GM21825 (cell line): ENCODE results near the gene SLC39A11.

Experiments used
- ATAC-seq: cut with Tn5 transposase; IDR thresholded peaks from one replicate; pipeline ENCODE4 v1.9.1; 2021; ENCODE audit warnings: mild to moderate bottlenecking, moderate library complexity; ENCODE audit not compliant: unreplicated experiment

SLC39A11 gene

GRCh38 chr17:72984145-72984925 lies 108.2 kb downstream of the SLC39A11 start:
- no peak for ATAC-seq

GRCh38 chr17:72982680-72983079 lies 109.8 kb downstream of the SLC39A11 start:
- ATAC-seq, result no peak

- ATAC-seq, result no peak
These were observed 113.8 kb downstream of the SLC39A11 start for GRCh38 chr17:72978593-72979218.

GRCh38 chr17:72977771-72978417 lies 114.6 kb downstream of the SLC39A11 start:
- no peak for ATAC-seq

- peak; percentile 81 for ATAC-seq
These were observed 115.3 kb downstream of the SLC39A11 start for GRCh38 chr17:72976971-72977770.

- ATAC-seq, result no peak
These were observed 117.0 kb downstream of the SLC39A11 start for GRCh38 chr17:72975509-72975908.

GRCh38 chr17:72974605-72975232 lies 117.8 kb downstream of the SLC39A11 start:
- no peak for ATAC-seq

GRCh38 chr17:72972263-72972951 lies 120.1 kb downstream of the SLC39A11 start:
- ATAC-seq, result no peak

- ATAC-seq, result no peak
These were observed 121.1 kb downstream of the SLC39A11 start for GRCh38 chr17:72971226-72971880.

- no peak for ATAC-seq
These were observed 121.7 kb downstream of the SLC39A11 start for GRCh38 chr17:72970797-72971196.

GRCh38 chr17:72970246-72970645 lies 122.2 kb downstream of the SLC39A11 start:
- no peak for ATAC-seq

- ATAC-seq, result no peak
These were observed 123.1 kb downstream of the SLC39A11 start for GRCh38 chr17:72969293-72969906.

GRCh38 chr17:72968798-72969197 lies 123.7 kb downstream of the SLC39A11 start:
- ATAC-seq, result no peak

- ATAC-seq, result no peak
These were observed 124.4 kb downstream of the SLC39A11 start for GRCh38 chr17:72967977-72968585.

- ATAC-seq, result no peak
These were observed 125.1 kb downstream of the SLC39A11 start for GRCh38 chr17:72967277-72967970.

- no peak for ATAC-seq
These were observed 130.4 kb downstream of the SLC39A11 start for GRCh38 chr17:72962106-72962505.

GRCh38 chr17:72955391-72956140 lies 136.9 kb downstream of the SLC39A11 start:
- ATAC-seq, result no peak
